SK-N-MC (cell line): Measurements from ENCODE around the gene CRAT.

Source experiments
- EZH2 ChIP-seq: fragments of 200-600 bp; sonication (generic); IDR thresholded peaks from one replicate; pipeline ENCODE4 v1.6.1; 2017; ENCODE audit warnings: antibody characterized with exemption
- POLR2AphosphoS5 ChIP-seq: IDR thresholded peaks from 2 replicates; pipeline ENCODE4 v1.6.1; 2012; ENCODE audit warnings: mild to moderate bottlenecking, low read depth, low read length, borderline replicate concordance

- no peak for TF ChIP-seq EZH2
- no peak for TF ChIP-seq POLR2AphosphoS5
Measured at GRCh38 chr9:129149442-129149841, 38.8 kb upstream of the CRAT start.
